GM23248 (cell line): ENCODE results near the gene SERPIND1.

ENCODE experiments used
- EZH2 ChIP-seq: fragments of 200-600 bp; sonication (generic); IDR thresholded peaks from 2 replicates; pipeline ENCODE4 v1.6.1; 2018; ENCODE audit warnings: antibody characterized with exemption, mild to moderate bottlenecking; ENCODE audit not compliant: insufficient read depth, poor library complexity, severe bottlenecking
- EZH2phosphoT487 ChIP-seq: fragments of 200-600 bp; sonication (generic); IDR thresholded peaks from 2 replicates; pipeline ENCODE4 v1.6.1; 2018; ENCODE audit warnings: antibody characterized with exemption, moderate library complexity, mild to moderate bottlenecking, low read depth; ENCODE audit not compliant: insufficient read depth

DNA sequence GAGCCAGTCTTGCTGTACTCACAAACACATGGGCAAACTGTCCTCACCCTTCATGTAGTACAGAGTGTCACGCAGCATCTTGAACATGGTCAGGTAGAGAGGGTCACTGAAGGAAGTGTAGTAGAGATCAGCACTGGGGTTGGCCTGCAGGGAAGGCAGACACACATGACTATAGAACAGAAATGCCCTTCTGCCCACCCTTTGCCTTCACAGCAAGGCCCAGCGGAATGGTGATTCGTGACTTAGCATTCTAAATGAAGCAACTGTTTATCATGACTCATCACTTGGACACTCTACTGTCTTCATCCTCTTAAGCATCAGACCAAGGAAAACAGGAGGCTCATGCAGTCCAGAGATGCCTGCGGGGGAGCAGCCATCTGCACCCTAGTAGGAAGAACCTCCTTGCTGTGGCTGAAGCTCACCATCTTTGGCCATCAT lies 33.4 kb downstream of the SERPIND1 start:
- TF ChIP-seq EZH2 (no peak), EZH2phosphoT487 (no peak)
